ENCODE results near the gene KDF1. TPM values are rescaled to one million over a fixed set of nuclear protein-coding genes. Genes with fewer than 3 reads are reported as not detected.

Gene KDF1
- total RNA-seq, 1 donor from 2014 or later: 26.1 TPM

DNA sequence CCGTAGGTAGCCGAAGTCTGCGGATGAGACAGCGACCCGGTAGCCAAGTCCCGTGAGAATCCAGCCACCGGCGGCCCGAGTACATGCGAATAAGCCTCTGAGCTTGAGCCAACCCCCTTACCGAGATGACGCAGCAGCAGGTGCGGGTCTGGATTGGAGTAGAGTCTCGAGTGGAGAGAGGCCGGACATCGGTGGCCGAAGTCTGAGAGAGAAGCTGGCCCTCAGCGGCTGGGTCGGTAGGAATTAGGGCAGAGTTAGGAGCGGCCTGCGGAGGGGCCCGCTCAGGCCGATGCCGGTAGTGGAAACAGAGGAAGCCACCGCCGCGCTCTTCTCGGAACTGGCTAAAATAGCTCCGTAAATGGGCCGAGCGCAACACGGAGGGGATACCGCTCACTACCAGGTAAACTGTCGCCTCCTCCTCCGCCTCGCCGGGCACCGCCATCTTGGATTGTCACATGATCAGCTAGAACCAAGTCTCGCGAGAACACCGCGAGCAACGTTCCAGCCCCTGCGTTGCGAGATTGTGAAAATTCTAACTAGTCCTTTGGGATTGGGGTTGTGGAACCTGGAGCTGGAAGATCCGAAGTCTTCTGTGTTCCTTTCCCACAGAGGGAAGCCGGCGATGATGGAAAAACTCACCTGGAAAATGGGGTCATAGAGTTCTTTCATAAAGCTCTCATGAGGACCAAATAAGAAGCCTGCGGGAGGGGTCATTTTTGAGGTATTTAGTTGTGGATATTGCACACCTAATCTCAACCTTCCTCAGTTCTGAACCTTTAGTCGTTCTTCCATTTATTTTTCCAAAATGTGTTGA is 60.1 kb downstream of the KDF1 start, which contains the start of gene GPATCH3:
Gene GPATCH3, minus strand, starts transcription at position 467 of the 814 bp plus-strand sequence. Its CDS starts 25 bp downstream, at position 442.
- Mint-ChIP-seq H3K27me3 (no peaks in the 10 kb centered on the region), H3K9me3 (ENCODE audit: low read depth) (no peaks in the 10 kb centered on the region), H3K36me3 (ENCODE audit: insufficient read depth) (peaks cover 8% of the 10 kb centered on the region), H3K27ac (peak within 1 kb of the TSS; percentile 97), H3K4me3 (ENCODE audit: low read depth) (peak within 1 kb of the TSS; percentile 87), H3K4me1 (ENCODE audit: low read depth) (peaks cover 20% of the 10 kb centered on the region)
- DNase-seq (ENCODE audit: low spot score, unreplicated experiment): peak; percentile 85
- TF ChIP-seq, protein P1, sequence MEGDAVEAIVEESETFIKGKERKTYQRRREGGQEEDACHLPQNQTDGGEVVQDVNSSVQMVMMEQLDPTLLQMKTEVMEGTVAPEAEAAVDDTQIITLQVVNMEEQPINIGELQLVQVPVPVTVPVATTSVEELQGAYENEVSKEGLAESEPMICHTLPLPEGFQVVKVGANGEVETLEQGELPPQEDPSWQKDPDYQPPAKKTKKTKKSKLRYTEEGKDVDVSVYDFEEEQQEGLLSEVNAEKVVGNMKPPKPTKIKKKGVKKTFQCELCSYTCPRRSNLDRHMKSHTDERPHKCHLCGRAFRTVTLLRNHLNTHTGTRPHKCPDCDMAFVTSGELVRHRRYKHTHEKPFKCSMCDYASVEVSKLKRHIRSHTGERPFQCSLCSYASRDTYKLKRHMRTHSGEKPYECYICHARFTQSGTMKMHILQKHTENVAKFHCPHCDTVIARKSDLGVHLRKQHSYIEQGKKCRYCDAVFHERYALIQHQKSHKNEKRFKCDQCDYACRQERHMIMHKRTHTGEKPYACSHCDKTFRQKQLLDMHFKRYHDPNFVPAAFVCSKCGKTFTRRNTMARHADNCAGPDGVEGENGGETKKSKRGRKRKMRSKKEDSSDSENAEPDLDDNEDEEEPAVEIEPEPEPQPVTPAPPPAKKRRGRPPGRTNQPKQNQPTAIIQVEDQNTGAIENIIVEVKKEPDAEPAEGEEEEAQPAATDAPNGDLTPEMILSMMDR (IDR thresholded peaks at IDR 0.05; ENCODE audit: unreplicated experiment): no peak

Other genes with a start within 250 kb of the KDF1 start
- gene PIGV, start 172.5 kb downstream of the KDF1 start, total RNA-seq: 10.2 and 12.1 TPM in 2 replicates
- 22.9 and 26.1 TPM in 2 replicates for gene ZDHHC18, start 133.8 kb downstream of the KDF1 start, total RNA-seq
- gene SFN, start 97.3 kb downstream of the KDF1 start, total RNA-seq: 0.36 and 0.44 TPM in 2 replicates
- gene GPN2, start 70.2 kb downstream of the KDF1 start, total RNA-seq: 36.5 and 37.4 TPM in 2 replicates
- 21.2 and 23.9 TPM in 2 replicates for gene GPATCH3, start 60.0 kb downstream of the KDF1 start, total RNA-seq
- gene NR0B2, start 46.5 kb downstream of the KDF1 start, total RNA-seq: 10.3 and 11.9 TPM in 2 replicates
- gene NUDC, start 38.7 kb downstream of the KDF1 start, total RNA-seq: 93.5 and 101 TPM in 2 replicates
- gene TRNP1, start 33.2 kb upstream of the KDF1 start, total RNA-seq: 48.8 and 49.3 TPM in 2 replicates
- 5.1 and 5.7 TPM in 2 replicates for gene TENT5B, start 52.4 kb upstream of the KDF1 start, total RNA-seq
- gene SLC9A1, start 194.7 kb upstream of the KDF1 start, total RNA-seq: 19.6 and 23.3 TPM in 2 replicates